Measurements from ENCODE around the gene EBLN2.

The EBLN2 gene

GRCh38 chr3:73068419-73068818, 7.0 kb downstream of the EBLN2 start:
- Histone ChIP-seq H3K9ac (ENCODE audit: low read length) (no peak overlapping the region), H3K4me1 (ENCODE audit: control insufficient read depth, insufficient read depth, low read length) (no peaks in the 10 kb centered on the region), H3K4me3 (ENCODE audit: low read length) (no peak overlapping the region), H3K36me3 (ENCODE audit: control insufficient read depth, insufficient read depth, low read length) (no peaks in the 10 kb centered on the region), H3K9me3 (ENCODE audit: control insufficient read depth, low read length) (no peaks in the 10 kb centered on the region), H3K27me3 (ENCODE audit: control insufficient read depth, insufficient read depth, low read length) (no peaks in the 10 kb centered on the region)

GRCh38 chr3:73069187-73069586, 7.7 kb downstream of the EBLN2 start:
- Histone ChIP-seq H3K27me3 (ENCODE audit: control insufficient read depth, insufficient read depth, low read length) (no peaks in the 10 kb centered on the region), H3K9me3 (ENCODE audit: control insufficient read depth, low read length) (no peaks in the 10 kb centered on the region), H3K4me1 (ENCODE audit: control insufficient read depth, insufficient read depth, low read length) (no peaks in the 10 kb centered on the region), H3K36me3 (ENCODE audit: control insufficient read depth, insufficient read depth, low read length) (no peaks in the 10 kb centered on the region), H3K9ac (ENCODE audit: low read length) (no peak overlapping the region), H3K4me3 (ENCODE audit: low read length) (no peak overlapping the region)

GRCh38 chr3:73069775-73070444, 8.5 kb downstream of the EBLN2 start:
- H3K4me1 ChIP-seq (ENCODE audit: control insufficient read depth, insufficient read depth, low read length): no peaks in the 10 kb centered on the region
- H3K9me3 ChIP-seq (ENCODE audit: control insufficient read depth, low read length): no peaks in the 10 kb centered on the region
- H3K9ac ChIP-seq (ENCODE audit: low read length): no peak overlapping the region
- H3K4me3 ChIP-seq (ENCODE audit: low read length): no peak overlapping the region
- H3K27me3 ChIP-seq (ENCODE audit: control insufficient read depth, insufficient read depth, low read length): no peaks in the 10 kb centered on the region
- H3K36me3 ChIP-seq (ENCODE audit: control insufficient read depth, insufficient read depth, low read length): no peaks in the 10 kb centered on the region

- Histone ChIP-seq H3K9me3 (ENCODE audit: control insufficient read depth, low read length) (no peaks in the 10 kb centered on the region), H3K9ac (ENCODE audit: low read length) (no peak overlapping the region), H3K36me3 (ENCODE audit: control insufficient read depth, insufficient read depth, low read length) (no peaks in the 10 kb centered on the region), H3K4me3 (ENCODE audit: low read length) (no peak overlapping the region), H3K4me1 (ENCODE audit: control insufficient read depth, insufficient read depth, low read length) (no peaks in the 10 kb centered on the region), H3K27me3 (ENCODE audit: control insufficient read depth, insufficient read depth, low read length) (no peaks in the 10 kb centered on the region)
Observed at GRCh38 chr3:73070675-73071575, 9.5 kb downstream of the EBLN2 start.

- no peak overlapping the region for H3K9ac ChIP-seq (ENCODE audit: low read length)
- H3K4me3 ChIP-seq (ENCODE audit: low read length): no peak overlapping the region
- H3K27me3 ChIP-seq (ENCODE audit: control insufficient read depth, insufficient read depth, low read length): no peaks in the 10 kb centered on the region
- H3K4me1 ChIP-seq (ENCODE audit: control insufficient read depth, insufficient read depth, low read length): no peaks in the 10 kb centered on the region
- no peaks in the 10 kb centered on the region for H3K36me3 ChIP-seq (ENCODE audit: control insufficient read depth, insufficient read depth, low read length)
- no peaks in the 10 kb centered on the region for H3K9me3 ChIP-seq (ENCODE audit: control insufficient read depth, low read length)
Observed at GRCh38 chr3:73071952-73072351, 10.5 kb downstream of the EBLN2 start.

- no peak overlapping the region for H3K4me3 ChIP-seq (ENCODE audit: low read length)
Observed at GRCh38 chr3:73072634-73073033, 11.2 kb downstream of the EBLN2 start.

GRCh38 chr3:73073091-73073707, 11.7 kb downstream of the EBLN2 start:
- no peaks in the 10 kb centered on the region for H3K9me3 ChIP-seq (ENCODE audit: control insufficient read depth, low read length)
- H3K4me3 ChIP-seq (ENCODE audit: low read length): no peak overlapping the region
- H3K36me3 ChIP-seq (ENCODE audit: control insufficient read depth, insufficient read depth, low read length): no peaks in the 10 kb centered on the region
- H3K27me3 ChIP-seq (ENCODE audit: control insufficient read depth, insufficient read depth, low read length): no peaks in the 10 kb centered on the region
- H3K9ac ChIP-seq (ENCODE audit: low read length): no peak overlapping the region
- no peaks in the 10 kb centered on the region for H3K4me1 ChIP-seq (ENCODE audit: control insufficient read depth, insufficient read depth, low read length)

More at GRCh38 chr3:73072634-73073033, 11.2 kb downstream of the EBLN2 start:
- no peak overlapping the region for H3K9ac ChIP-seq (ENCODE audit: low read length)
- no peaks in the 10 kb centered on the region for H3K36me3 ChIP-seq (ENCODE audit: control insufficient read depth, insufficient read depth, low read length)
- H3K4me1 ChIP-seq (ENCODE audit: control insufficient read depth, insufficient read depth, low read length): no peaks in the 10 kb centered on the region
- H3K27me3 ChIP-seq (ENCODE audit: control insufficient read depth, insufficient read depth, low read length): no peaks in the 10 kb centered on the region
- H3K9me3 ChIP-seq (ENCODE audit: control insufficient read depth, low read length): no peaks in the 10 kb centered on the region

GRCh38 chr3:73074781-73075180, 13.3 kb downstream of the EBLN2 start:
- Histone ChIP-seq H3K9me3 (ENCODE audit: control insufficient read depth, low read length) (no peaks in the 10 kb centered on the region), H3K4me3 (ENCODE audit: low read length) (no peak overlapping the region), H3K27me3 (ENCODE audit: control insufficient read depth, insufficient read depth, low read length) (no peaks in the 10 kb centered on the region), H3K36me3 (ENCODE audit: control insufficient read depth, insufficient read depth, low read length) (no peaks in the 10 kb centered on the region), H3K9ac (ENCODE audit: low read length) (no peak overlapping the region), H3K4me1 (ENCODE audit: control insufficient read depth, insufficient read depth, low read length) (no peaks in the 10 kb centered on the region)

- Histone ChIP-seq H3K9me3 (ENCODE audit: control insufficient read depth, low read length) (no peaks in the 10 kb centered on the region), H3K9ac (ENCODE audit: low read length) (no peak overlapping the region)
Observed at GRCh38 chr3:73080216-73080966, 18.9 kb downstream of the EBLN2 start.

GRCh38 chr3:73081140-73081539, 19.7 kb downstream of the EBLN2 start:
- H3K9me3 ChIP-seq (ENCODE audit: control insufficient read depth, low read length): no peaks in the 10 kb centered on the region
- no peak overlapping the region for H3K9ac ChIP-seq (ENCODE audit: low read length)
- H3K4me1 ChIP-seq (ENCODE audit: control insufficient read depth, insufficient read depth, low read length): no peaks in the 10 kb centered on the region
- no peak overlapping the region for H3K4me3 ChIP-seq (ENCODE audit: low read length)
- no peaks in the 10 kb centered on the region for H3K27me3 ChIP-seq (ENCODE audit: control insufficient read depth, insufficient read depth, low read length)
- no peaks in the 10 kb centered on the region for H3K36me3 ChIP-seq (ENCODE audit: control insufficient read depth, insufficient read depth, low read length)

More at GRCh38 chr3:73080216-73080966, 18.9 kb downstream of the EBLN2 start:
- Histone ChIP-seq H3K4me1 (ENCODE audit: control insufficient read depth, insufficient read depth, low read length) (no peaks in the 10 kb centered on the region), H3K27me3 (ENCODE audit: control insufficient read depth, insufficient read depth, low read length) (no peaks in the 10 kb centered on the region), H3K4me3 (ENCODE audit: low read length) (no peak overlapping the region), H3K36me3 (ENCODE audit: control insufficient read depth, insufficient read depth, low read length) (no peaks in the 10 kb centered on the region)

GRCh38 chr3:73084170-73084569, 22.7 kb downstream of the EBLN2 start:
- no peaks in the 10 kb centered on the region for H3K4me1 ChIP-seq (ENCODE audit: control insufficient read depth, insufficient read depth, low read length)
- H3K36me3 ChIP-seq (ENCODE audit: control insufficient read depth, insufficient read depth, low read length): no peaks in the 10 kb centered on the region
- no peaks in the 10 kb centered on the region for H3K9me3 ChIP-seq (ENCODE audit: control insufficient read depth, low read length)
- no peak overlapping the region for H3K4me3 ChIP-seq (ENCODE audit: low read length)
- no peaks in the 10 kb centered on the region for H3K27me3 ChIP-seq (ENCODE audit: control insufficient read depth, insufficient read depth, low read length)
- no peak overlapping the region for H3K9ac ChIP-seq (ENCODE audit: low read length)
